HG02970 (cell line): ENCODE results near the gene FBXL3.
A peak's percentile ranks its signal among the peaks of the same experiment; 100 is the strongest.
"Not testable (repeated sequence)": the region's sequence is repeated elsewhere in the genome, so short reads cannot be mapped to it uniquely, and the experiment has no call there.

Experiments
- ATAC-seq: cut with Tn5 transposase; IDR thresholded peaks from one replicate; pipeline ENCODE4 v1.9.1; 2021; ENCODE audit warnings: mild to moderate bottlenecking, moderate library complexity, moderate number of reproducible peaks; ENCODE audit not compliant: unreplicated experiment, low FRiP score

The FBXL3 gene

DNA sequence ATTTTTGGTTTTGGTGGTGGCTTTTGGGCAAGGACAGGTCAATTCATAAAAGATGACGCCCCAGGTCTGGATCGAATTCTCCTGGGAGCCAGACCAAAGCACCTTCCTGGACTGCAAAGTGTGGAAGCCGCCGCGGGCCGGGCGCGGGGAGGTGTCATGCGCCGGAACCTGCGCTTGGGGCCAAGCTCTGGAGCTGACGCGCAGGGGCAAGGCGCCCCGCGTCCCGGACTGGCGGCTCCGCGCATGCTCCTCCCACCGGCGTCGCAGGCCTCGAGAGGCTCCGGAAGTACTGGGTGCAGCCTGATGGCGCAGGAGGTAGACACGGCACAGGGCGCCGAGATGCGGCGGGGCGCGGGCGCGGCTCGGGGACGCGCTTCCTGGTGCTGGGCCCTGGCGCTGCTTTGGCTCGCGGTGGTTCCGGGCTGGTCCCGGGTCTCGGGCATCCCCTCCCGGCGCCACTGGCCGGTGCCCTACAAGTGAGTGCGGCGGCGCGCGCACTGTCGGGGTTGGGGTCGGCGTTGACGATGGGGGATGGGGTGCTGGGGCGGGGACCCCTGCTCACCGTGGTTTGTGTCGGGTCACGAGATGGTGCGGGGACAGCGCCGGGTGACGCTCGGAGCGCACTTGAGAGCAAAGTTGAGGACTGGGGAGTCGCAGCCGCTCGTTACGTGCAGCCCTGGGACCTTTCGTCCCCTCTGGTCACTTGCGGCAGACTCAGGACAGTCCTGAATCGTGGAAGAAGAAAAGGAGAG is 35.0 kb downstream of the FBXL3 start, which contains the start of gene CLN5:
Gene CLN5, plus strand, starts transcription at position 286 of the 752 bp plus-strand sequence. Its CDS starts 18 bp downstream, at position 304.
- ATAC-seq = peak; percentile 97

DNA sequence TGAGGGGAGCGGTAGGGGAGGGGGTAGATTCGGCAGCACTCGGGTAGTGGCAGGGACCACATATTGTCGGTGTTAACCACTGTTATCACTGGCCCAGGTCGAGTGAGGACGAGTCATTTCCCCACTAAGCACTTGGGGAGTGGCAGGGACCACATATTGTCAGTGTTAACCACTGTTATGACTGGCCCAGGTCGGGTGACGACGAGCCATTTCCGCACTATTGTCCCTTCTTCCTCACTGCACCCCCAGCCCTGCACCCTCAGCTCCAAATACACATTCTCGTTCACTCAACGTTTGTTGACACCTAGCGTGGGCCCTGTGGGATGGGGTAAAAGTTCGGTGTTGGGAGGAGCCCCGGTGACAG is 35.5 kb downstream of the FBXL3 start:
- peak; percentile 50 for ATAC-seq

DNA sequence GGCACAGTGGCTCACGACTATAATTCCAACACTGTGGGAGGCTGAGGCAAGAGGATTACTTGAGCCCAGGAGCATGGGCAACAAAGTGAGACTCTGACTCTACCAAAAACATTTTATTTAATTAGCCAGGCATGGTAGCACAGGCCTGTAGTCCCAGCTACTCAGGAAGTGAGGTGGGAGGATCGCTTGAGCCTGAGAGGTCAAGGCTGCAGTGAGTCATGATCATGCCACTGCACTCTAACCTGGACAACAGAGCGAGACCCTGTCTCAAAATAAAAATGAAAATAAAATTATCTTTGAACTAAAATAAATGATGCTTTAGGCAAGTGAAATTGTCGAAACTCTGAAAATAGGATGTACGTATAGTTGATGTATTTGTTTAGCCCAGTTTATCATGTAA is 43.3 kb downstream of the FBXL3 start:
- ATAC-seq = no peak

DNA sequence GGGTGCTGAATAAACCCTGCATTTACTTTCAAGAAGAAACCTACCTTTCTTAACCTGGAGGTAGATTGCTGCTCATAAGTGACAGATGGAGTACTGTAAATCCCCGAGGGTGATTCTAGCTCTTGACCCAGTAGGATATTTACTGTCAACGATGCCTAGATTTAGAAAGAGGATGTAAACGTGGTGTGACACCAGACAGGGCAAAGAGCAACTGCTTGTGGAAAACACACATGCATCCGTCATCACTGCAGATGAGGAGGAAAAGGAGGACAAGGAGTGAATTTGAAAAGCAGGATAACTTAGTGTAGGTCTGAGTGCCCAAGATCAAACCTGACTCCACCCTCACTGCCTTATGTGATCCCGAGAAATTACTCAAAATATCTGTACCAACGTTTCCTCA is 44.9 kb downstream of the FBXL3 start:
- no peak for ATAC-seq

DNA sequence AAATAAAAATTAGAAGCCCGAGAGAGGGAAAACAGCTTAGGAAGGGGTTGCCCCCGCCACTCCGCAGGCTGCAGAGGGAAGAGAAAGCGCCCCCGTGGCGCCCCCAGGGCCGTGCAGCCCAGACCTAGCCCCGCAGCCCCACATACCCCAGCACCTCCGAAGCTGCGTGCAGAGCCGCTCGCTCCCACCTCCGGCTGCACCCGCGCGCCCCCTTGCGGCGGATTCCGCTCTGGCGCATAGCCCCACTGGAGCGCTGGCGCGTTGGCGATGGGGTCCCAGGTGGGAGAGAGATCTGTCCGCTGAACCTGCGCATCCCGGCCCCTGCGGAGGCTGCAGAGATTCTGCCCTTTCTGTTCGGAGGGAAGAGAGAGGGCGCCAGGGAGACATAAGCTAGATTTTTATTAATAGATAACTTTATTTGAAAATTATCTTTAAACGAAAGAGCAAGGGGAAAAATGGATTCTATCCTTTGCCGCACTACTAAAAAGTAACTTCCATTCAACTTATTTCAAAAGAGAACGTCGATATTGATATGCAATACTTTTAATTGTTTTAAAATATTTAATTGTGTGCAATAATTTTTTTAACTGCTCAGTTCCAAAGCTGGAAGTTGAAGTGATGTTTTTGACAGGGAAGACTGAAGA is 46.8 kb downstream of the FBXL3 start:
- ATAC-seq = peak; percentile 99

DNA sequence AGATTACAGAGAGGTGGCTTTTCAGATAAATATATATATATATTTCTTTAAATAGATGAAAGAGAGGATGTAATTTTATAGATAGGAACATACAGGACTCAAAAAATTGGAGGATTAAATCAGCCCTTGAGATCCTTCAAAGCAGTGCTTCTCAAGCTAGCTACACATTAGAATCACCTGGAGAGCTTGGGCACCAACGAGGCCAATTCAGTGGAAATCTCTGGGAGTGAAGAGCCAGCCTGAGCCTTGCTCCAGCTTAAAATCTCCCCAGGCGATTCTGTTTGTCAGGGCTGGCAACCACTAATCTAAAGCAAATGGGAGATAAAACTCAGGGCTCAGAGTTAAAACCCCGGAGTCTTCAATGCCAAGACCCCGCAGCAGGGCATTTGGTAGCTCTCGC is 50.0 kb downstream of the FBXL3 start:
- no peak for ATAC-seq

DNA sequence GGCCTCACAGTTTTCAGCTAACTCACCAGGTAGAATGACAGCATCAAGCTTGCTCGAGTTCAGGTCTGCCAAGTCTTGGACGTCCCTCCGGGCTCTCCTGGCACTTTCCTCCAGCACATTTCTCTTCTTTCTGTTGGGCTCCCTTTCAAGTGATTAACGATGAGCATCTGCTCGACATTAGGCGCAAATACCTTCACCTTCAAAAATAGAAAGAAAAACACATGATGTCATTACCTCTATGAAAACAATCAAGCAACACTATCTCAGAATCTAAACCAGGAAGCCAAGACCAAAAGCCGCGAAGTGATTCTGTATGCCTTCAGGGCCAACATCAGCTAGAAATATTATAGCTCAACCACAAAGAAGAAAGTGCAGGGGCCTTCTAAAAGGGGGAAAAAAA is 50.5 kb downstream of the FBXL3 start:
- no peak for ATAC-seq

DNA sequence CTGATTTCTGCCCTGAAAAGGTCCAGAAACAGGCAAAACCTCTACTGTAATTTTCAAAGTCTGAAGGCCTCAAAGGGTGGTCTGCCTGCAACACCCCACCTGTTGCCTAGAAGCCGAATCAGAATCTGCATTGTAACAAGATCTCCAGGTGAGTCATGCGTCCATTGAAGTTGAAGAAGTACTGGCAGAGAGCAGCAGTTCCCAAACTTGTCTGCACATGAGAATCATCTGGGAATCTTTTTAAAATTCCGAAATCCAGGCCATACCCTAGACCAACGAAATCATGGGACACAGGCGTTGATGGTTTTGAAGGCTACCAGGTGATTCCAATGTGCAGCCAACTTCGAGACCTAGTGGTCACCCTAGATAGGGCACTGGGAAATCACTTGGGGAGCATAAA is 51.1 kb downstream of the FBXL3 start:
- no peak for ATAC-seq

DNA sequence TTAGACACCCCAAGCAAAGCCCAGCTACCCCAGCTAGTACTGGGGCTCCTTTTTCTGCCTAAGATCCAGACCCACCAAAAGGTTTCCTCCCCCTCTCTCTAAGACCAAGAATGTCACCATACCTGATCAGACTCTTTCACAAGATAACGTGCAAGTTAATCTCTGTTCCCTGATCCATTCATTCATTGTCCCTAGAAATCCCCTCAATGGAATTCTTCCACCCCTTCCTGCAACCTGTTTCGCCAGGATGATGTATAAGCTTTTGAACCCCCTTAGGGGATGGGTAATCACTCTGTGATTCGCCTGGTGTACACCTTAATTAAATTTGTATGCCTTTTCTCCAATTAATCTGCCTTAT is 52.4 kb downstream of the FBXL3 start:
- no peak for ATAC-seq

DNA sequence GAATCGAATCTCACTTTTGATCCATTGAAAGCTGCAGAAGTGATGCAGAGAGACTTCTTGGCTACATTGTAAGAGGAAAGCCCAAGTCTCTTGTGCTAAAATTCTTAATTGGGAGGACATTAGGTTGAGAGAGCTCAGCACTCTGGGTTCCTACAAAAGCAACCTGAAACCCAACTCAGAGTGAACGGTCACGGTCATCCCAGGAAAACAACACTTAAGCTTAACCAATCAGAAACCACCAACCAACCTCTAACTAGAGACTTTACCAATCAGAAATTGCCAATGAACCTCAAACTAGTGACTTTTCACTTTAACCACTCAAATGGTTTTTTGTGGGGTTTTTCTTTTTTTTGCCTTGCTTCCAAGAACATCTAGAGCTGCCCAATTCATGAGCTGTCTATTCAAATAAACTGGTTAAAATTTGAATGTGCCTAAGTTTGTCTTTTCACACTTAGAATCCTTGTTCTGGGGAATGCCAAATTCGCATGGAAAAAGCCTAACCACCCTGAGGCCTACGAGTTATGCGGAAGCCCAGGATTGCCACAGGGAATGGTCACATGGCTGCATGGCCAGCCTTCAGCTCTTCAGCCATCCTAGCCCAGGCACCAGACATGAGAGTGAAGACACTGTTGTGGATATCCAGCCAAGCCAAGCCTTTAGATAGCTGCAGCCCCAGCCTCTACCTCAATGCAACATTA is 52.9 kb downstream of the FBXL3 start:
- no peak for ATAC-seq

DNA sequence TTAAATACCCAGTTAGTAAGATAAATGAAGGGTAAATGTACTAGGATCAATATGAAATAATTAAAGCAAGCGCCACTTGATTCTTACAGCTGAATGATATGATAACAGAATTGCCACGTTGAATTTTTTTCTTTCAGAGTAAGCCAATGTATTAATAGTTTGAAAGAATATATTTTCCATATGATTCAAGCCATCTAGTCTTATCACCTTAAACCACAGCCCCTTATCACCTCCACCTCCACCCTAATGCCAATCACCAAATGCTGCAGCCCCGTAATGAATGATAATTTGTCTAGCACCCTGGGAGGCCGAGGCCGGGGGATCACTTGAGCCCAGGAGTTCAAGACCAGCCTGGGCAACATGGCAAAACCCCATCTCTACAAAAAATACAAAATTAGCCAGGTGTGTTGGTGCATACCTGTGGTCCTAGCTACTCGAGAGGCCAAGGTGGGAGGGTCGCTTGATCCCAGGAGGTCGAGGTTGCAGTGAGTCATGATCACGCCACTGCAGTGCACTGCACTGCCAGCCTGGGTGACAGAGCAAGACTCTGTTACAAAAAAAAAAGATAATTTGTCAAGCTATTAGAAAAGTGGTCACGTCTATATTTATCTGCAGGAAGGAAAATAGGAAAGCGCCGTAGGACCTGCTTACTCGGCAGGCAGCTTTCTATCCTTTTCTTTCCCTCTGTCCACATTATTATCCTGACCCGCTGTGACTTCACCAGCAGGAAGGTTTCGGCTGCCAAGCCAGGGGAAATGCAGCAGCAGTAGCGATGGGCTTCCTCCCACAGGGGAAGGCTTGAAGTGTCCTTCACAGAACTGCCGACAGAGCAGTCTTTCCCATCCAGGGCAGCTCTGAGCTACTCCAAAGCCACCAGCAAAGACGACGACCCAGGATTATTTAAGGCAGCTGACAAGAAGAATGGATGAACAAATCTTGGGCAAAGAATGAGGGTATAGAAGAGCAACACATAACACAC is 54.8 kb downstream of the FBXL3 start:
- no peak for ATAC-seq

DNA sequence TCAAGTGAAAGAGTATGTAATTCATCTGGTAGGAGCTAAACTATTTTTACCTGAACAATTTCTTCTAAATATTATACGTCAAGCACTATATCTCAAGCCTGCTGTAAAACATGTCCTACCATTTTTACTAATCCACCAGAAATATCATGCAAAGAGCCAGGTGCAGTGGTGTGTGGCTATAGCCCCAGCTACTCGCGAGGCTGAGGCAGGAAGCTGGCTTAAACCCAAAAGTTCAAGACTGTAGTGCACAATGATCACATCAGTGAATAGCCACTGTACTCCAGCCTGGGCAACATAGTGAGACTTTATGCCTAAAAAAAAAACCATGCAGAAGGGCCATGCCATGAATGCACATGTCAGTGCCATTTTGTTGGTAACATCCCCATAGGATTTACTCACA is 55.7 kb downstream of the FBXL3 start:
- no peak for ATAC-seq

DNA sequence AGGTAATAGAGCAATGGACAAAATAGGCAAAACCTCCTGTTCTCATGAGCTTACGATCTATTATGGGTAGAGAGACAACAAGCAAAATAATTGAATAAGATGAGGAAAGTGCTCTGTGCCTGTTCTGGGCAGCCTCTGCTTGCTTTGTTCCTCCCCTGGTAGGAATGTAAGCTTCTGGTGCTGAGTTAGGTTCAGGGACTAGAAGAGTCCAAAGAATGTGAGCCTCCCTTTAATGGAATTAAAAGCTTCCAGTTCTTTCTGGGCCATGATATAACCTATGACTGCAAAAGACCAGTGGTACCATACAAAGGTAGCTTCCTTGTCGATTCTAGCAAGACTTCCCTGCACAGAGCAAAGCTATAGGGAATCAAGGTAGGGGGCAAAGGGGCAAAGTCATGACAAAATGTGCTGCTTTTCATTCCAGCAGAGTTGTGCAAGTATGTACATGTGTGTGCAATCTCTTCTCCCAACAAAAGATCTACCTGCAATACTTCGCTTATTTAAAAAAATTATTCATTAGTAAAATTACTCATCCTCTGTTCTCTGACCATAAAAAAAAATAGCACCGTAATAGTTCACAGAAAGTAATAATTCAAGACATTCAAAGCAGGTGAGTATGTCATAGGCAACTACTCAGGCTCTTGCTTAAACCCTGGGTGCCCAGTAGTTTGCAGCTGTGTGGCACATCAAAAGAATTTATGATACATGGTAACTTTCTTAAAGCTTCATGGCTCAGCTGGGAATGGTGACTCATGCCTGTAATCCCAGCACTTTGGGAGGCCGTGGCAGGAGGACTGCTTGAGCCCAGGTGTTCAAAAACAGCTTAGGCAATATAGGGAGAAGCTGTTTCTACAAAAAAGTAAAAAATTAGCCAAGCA is 57.2 kb downstream of the FBXL3 start:
- ATAC-seq = no peak

DNA sequence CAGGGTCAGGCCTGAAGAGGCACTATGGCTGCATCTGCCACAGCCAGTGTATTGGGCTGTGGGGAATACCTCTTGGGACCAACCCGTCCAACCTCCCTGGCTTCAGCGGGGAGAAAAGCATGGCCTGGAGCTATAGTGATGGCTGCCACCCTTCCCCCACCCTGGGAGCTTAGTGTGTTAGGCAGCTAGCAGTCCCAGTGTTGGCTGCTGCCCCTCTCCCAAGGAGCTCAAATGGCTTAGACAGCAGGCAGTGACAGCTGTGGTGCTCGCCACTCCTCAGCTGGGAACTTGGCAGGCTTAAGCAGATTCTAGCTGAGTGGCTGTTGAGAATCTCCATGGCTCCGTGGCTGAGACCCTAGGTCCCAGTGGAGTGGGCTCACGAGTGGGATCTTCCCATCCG is 58.9 kb downstream of the FBXL3 start:
- ATAC-seq = no peak

DNA sequence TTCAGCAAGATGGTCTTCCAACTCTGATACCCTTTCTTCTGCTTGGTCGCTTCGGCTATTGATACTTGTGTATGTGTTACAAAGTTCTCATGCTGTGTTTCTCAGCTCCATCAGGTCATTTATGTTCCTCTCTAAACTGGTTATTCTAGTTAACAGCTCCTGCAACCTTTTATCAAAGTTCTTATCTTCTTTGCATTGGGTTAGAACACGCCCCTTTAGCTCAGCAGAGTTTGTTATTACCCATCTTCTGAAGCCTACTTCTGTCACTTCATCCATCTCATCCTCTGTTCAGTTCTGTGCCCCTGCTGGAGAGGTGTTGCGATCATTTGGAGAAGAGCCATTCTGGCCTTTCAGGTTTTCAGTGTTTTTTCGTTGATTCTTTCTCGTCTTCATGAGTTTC is 59.9 kb downstream of the FBXL3 start:
- ATAC-seq = no peak

DNA sequence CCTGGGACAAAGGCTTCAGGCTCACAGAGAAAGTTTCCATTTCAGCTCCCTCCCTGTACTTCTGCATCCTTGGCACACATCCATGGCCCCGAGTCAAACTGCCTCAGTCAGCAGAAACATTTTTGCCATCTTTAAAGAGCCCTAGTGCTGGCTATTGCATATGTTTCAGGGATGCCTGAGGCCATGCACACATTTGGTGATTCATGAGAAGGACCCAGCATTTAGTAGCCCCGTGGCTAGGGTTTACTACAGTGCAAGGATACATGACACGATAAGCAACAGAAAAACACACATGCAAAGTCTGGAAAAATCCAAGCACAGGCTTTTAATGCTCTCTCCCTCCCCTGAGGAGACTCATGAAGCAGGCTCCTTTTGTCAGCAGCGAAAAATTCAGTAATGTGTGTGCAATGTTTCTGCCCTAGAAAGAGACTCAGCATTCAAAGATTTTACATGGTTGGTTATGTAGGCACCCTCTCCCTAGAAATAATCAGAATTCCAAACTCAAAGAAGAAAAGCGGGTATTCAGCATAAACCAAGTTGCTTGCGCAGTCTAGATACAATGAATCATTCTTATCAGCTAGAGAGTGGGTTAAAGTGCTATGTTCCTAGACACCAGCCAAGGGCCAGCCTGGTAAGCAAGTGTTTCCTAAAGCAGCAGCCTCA is 61.1 kb downstream of the FBXL3 start:
- no peak for ATAC-seq

DNA sequence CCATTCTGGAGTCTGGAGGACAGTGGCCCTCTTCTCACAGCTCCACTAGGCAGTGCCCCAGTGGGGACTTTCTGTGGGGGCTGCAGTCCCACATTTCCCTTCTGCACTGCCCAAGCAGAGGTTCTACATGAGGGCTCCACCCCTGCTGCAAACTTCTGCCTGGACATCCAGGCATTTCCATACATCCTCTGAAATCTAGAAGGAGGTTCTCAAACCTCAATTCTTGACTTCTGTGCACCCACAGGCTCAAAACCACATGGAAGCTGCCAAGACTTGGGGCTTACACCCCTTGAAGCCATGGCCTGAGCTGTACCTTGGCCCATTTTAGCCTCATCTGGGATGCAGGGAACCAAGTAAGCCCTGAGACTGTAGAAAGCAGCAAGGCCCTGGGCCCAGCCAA is 67.2 kb downstream of the FBXL3 start:
- not testable (repeated sequence) for ATAC-seq

DNA sequence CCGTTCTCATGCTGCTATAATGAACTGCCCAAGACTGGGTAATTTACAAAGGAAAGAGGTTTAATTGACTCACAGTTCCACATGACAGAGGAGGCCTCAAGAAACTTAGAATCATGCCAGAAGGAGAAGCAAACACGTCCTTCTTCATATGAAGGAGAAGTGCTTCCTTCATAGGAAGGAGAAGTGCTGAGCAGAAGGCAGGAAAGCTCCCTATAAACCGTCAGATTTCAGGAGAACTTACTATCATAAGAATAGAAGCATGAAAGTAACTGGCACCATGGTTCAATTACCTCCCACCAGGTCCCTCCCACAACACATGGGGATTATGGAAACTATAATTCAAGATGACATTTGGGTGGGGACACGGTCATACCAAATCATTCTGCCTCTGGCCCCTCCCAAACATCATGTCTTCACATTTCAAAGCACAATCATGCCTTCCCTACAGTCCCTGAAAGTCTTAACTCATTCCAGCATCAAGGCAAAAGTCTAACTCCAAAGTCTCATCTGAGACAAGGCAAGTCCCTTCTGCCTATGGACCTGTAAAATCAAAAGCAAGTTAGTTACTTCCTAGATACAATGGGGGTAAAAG is 68.0 kb downstream of the FBXL3 start:
- no peak for ATAC-seq

DNA sequence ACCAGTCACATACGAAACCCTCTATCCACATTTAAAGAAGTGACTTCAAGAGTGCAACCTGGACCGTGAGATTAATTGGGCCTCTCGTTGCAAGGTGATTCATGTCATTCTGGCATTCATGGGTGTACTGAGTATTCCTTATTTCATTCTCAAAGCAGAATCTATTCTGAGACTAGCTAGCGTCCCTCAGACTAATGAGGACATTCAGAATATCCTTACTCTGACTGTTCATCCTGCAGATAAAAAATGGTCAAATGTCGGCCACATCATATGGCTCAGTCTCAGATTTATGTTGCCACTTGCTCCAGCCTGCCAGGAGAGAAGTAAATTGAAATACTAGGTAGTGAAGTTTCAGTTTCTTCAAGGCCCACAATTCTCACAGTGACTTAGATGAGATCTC is 71.3 kb downstream of the FBXL3 start:
- no peak for ATAC-seq
